Right lobe of liver (tissue), 6 donors: ENCODE data around the gene ERBB4. TPM values are rescaled to one million over a fixed set of nuclear protein-coding genes. Genes with fewer than 3 reads are reported as not detected.

ENCODE experiments used
- ATAC-seq, 4 donors: fragments of 200-7000 bp; cut with Tn5 transposase; one replicate each; pipeline ENCODE4 v1.9.1; 2020; ENCODE audit warnings: mild to moderate bottlenecking in 4 of 4, moderate library complexity in 4 of 4
- DNase-seq, 3 donors: peaks; one replicate each; pipeline ENCODE4 v3.0.0-alpha.2; 2020
- H3K27ac ChIP-seq, 3 donors: fragments of 200-600 bp; one replicate each; pipeline ENCODE4 v1.8.0; 2022
- H3K27me3 ChIP-seq, 2 donors: fragments of 200-600 bp; one replicate each; pipeline ENCODE4 v1.8.0; 2022
- H3K36me3 ChIP-seq, 4 donors: fragments of 200-600 bp; sonication (generic) in 1 of 4; one replicate each; pipeline versions ENCODE4 v1.5.1 to v1.8.0; 2017 to 2022; ENCODE audit warnings: control low read depth in 1 of 4
- H3K4me1 ChIP-seq, 4 donors: fragments of 200-600 bp; sonication (generic) in 1 of 4; one replicate each; pipeline versions ENCODE4 v1.5.1 to v1.8.0; 2017 to 2022; ENCODE audit warnings: control low read depth in 1 of 4
- H3K4me3 ChIP-seq, 3 donors: fragments of 200-600 bp; one replicate each; pipeline ENCODE4 v1.8.0; 2022
- H3K9me3 ChIP-seq, 4 donors: fragments of 200-600 bp; sonication (generic) in 1 of 4; one replicate each; pipeline versions ENCODE4 v1.5.1 to v1.8.0; 2017 to 2022; ENCODE audit warnings: control low read depth in 1 of 4
- POLR2A ChIP-seq: fragments of 450-650 bp; IDR thresholded peaks from one replicate; pipeline ENCODE4 v1.6.1; 2017; ENCODE audit warnings: antibody characterized with exemption, mild to moderate bottlenecking
- WGBS: methylation state at CpG from one replicate; pipeline ENCODE4 v1.1.6; 2018; ENCODE audit warnings: low coverage, low lambda C conversion rate; ENCODE audit not compliant: insufficient coverage; ENCODE audit errors: missing lambda C conversion rate; 5-methylcytosine and 5-hydroxymethylcytosine counted together
- intact Hi-C, 2 donors: fragments of 100-400 bp; cut with DNase I; formaldehyde crosslinking; loops; one replicate each; pipeline versions ENCODE4 v1.11.2 to v1.14.1; 2022
- total RNA-seq, 6 experiments: library from RNA; depleted of rRNA in 2 of 6; stranded (reverse); fragments of >200 nt in 2 of 6; fragmentation: NEBNext Ultra II Directional in 3 of 6; extraction: Animal tissue kit (Norgen Biotek cat#: 25700) in 3 of 6; gene quantifications; one replicate each; pipeline versions ENCODE4 v1.1.0 to v1.2.4, GENCODE V29; 2016 to 2023
- TF ChIP-seq, protein P1 (sequence below), 4 donors: fragments of 200-600 bp in 3 of 4; fragments of 450-650 bp in 1 of 4; IDR thresholded peaks; one replicate each; pipeline versions ENCODE4 v1.5.1 to v1.8.0; 2016 to 2022; ENCODE audit warnings: antibody characterized with exemption in 4 of 4, mild to moderate bottlenecking in 2 of 4
- donor health status: DM: no; HTN: yes; CAD: no.
- donor health status: DM: no; HTN: no; CAD: no.
- donor health status: DM: no; HTN: no; CAD: no.
- donor health status: DM: no; HTN: yes; CAD: no.
- donor health status: DM: no; HTN: yes; CAD: no.

The ERBB4 gene
- total RNA-seq, 6 experiments from 2014 or later = 0.02 to 0.59 (median 0.08) TPM; not detected in 2

DNA sequence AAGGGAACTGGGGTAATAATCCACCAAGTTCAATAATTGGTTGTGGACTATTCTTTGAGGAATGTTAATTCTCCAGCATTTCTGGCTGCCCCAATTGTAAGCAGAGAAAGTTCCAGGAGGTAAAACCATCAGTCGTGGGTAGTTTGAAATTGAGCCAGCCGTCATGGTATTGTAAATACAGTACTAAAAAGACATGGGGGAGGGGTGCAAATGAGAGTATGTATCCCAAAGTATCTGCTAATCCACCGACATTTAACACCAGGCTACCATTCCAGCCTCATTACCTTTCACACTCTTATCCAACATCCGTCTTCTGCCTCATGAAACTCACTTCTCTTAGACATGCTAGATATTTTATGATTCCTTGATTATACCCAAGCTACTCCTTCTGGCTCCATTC, 507.9 kb downstream of the ERBB4 start:
- no peaks in the 10 kb centered on the region for H3K36me3 ChIP-seq
- DNase-seq (no peak), ATAC-seq (no peak)
- no peak for TF ChIP-seq POLR2A
- TF ChIP-seq, protein P1, sequence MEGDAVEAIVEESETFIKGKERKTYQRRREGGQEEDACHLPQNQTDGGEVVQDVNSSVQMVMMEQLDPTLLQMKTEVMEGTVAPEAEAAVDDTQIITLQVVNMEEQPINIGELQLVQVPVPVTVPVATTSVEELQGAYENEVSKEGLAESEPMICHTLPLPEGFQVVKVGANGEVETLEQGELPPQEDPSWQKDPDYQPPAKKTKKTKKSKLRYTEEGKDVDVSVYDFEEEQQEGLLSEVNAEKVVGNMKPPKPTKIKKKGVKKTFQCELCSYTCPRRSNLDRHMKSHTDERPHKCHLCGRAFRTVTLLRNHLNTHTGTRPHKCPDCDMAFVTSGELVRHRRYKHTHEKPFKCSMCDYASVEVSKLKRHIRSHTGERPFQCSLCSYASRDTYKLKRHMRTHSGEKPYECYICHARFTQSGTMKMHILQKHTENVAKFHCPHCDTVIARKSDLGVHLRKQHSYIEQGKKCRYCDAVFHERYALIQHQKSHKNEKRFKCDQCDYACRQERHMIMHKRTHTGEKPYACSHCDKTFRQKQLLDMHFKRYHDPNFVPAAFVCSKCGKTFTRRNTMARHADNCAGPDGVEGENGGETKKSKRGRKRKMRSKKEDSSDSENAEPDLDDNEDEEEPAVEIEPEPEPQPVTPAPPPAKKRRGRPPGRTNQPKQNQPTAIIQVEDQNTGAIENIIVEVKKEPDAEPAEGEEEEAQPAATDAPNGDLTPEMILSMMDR (IDR thresholded peaks at IDR 0.05) = no peak
- no peaks in the 10 kb centered on the region for H3K9me3 ChIP-seq
- no peaks in the 10 kb centered on the region for H3K4me1 ChIP-seq
- H3K27ac ChIP-seq = no peak overlapping the region
- no peak overlapping the region for H3K4me3 ChIP-seq
- no peaks in the 10 kb centered on the region for H3K27me3 ChIP-seq
- intact Hi-C loops = no loop called here
- WGBS = 28% methylated on average over 4 of the region's 4 CpGs

DNA sequence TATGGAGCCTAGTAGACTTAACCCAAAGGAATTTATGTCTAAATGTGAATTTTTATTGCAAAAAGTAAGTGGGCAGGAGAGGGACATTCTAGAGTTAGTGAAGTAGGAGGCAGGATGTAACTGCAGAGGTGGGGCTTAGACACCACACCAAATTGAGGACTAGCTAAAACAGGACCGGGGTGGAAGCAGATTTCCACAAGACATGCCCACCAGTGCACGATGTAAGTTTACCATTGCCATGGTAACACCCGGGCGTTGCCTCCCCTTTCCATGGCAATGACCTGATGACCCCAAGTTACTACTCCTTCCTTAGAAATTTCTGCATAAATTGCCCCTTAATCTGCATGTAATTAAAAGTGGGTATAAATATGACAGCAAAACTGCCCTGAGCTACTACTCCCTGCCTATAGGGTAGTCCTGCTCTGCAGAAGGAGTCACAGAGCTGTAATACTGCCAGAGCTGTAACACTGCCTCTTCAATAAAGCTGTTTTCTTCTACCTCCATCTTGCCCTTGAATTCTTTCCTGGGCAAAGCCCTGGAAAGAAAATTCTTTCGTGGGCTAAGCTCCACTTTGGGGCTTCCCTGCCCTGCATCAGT, 509.7 kb downstream of the ERBB4 start:
- H3K4me1 ChIP-seq = no peaks in the 10 kb centered on the region
- no peaks in the 10 kb centered on the region for H3K27me3 ChIP-seq
- no peak for ATAC-seq
- 43% methylated on average over 4 of the region's 5 CpGs for WGBS
- H3K36me3 ChIP-seq = no peaks in the 10 kb centered on the region
- DNase-seq = no peak
- no peaks in the 10 kb centered on the region for H3K9me3 ChIP-seq
- H3K4me3 ChIP-seq = no peak overlapping the region
- TF ChIP-seq, protein P1 (IDR thresholded peaks at IDR 0.05) = no peak
- no peak for TF ChIP-seq POLR2A
- no peak overlapping the region for H3K27ac ChIP-seq
- intact Hi-C loops = no loop called here

DNA sequence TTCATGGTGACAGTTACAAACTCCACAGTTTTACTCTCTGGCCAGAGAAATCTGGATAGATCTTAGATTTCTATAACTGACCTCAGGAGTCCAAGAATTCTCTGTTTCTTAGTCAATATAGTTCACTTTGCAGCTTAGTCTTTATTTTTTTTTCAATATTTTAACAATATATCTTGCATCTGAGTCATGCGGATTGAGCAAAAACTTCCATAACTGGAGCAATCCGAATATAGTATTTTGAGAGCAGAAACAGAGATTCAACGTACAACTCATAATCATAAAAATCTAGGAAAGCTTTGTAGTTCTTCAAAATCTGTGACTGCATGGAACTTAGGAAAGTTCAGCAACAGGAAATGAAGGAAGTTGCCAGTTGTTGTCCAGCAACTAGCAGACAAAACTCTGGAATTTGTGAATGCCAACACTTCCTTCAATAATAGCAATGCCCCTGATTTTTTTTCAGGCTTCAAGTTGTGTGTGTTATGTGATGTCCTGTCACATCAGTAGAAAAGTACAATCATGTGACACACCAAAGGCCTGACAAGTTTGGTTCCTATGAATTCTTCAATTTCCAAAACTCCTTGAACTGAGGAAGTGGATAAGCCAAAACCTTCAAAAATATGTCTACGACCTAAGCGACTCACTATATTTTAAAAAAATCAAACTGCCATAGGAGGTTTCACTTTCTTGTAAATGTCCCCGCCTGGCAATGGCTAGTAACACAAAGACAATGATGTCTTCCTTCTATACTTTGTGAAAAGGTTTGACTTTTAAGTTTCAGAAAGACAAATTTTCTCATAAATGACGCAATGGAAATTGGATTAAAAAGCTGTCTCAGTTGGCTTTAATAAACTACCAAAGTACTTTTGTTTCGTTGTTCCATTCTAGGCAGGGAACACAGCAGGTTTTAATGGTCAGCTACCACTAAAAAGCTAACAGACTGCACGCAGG, 510.6 kb downstream of the ERBB4 start:
- TF ChIP-seq, protein P1 (IDR thresholded peaks at IDR 0.05) = no peak
- TF ChIP-seq POLR2A = no peak
- H3K36me3 ChIP-seq = no peaks in the 10 kb centered on the region
- 55% methylated on average over 9 of the region's 9 CpGs for WGBS
- no peaks in the 10 kb centered on the region for H3K9me3 ChIP-seq
- DNase-seq (no peak), ATAC-seq (no peak)
- no peak overlapping the region for H3K4me3 ChIP-seq
- H3K27ac ChIP-seq = no peak overlapping the region
- no peaks in the 10 kb centered on the region for H3K4me1 ChIP-seq
- intact Hi-C loops = no loop called here
- no peaks in the 10 kb centered on the region for H3K27me3 ChIP-seq

DNA sequence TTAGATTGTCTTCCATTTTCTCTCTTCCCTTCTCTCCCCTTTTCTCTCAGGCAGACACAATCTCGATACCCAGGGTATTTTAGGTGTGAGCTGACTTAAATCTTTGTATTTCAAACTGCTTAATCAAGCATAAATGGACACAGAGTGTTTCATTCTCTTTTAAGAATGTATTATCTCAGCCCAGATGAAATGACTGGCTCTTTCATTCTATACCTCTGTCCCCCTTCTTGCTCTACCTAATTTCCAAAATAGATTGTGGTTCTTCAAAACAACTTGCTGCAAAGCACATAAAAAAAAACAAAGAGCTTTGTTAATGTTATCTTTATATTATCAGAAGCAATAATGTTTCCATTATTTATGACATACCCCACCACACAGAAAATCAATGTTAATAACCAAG, 514.6 kb downstream of the ERBB4 start:
- Histone ChIP-seq H3K27me3 (no peaks in the 10 kb centered on the region), H3K36me3 (no peaks in the 10 kb centered on the region), H3K4me1 (no peaks in the 10 kb centered on the region), H3K27ac (no peak overlapping the region), H3K9me3 (no peaks in the 10 kb centered on the region), H3K4me3 (no peak overlapping the region)
- intact Hi-C loops = no loop called here
- no peak for DNase-seq
- 26% methylated on average over 1 of the region's 1 CpG for WGBS
- no peak for ATAC-seq
- TF ChIP-seq, protein P1 (IDR thresholded peaks at IDR 0.05) = no peak
- no peak for TF ChIP-seq POLR2A
